ENCODE data around the gene DDX42. TPM values are rescaled to one million over a fixed set of nuclear protein-coding genes. Genes with fewer than 3 reads are reported as not detected.

Gene DDX42
- total RNA-seq, 1 donor from 2014 or later: 93.8 TPM

- TF ChIP-seq CTCF (IDR thresholded peaks at IDR 0.05): no peak
- H3K36me3 ChIP-seq: peaks cover 18% of the 10 kb centered on the region
- H3K27ac ChIP-seq: peak overlapping the region; percentile 98
- H3K9me3 ChIP-seq: no peaks in the 10 kb centered on the region
- ATAC-seq (no peak), DNase-seq (no peak)
- H3K27me3 ChIP-seq: no peaks in the 10 kb centered on the region
- peaks cover 44% of the 10 kb centered on the region for H3K4me1 ChIP-seq
- H3K4me3 ChIP-seq: peak overlapping the region; percentile 87
- intact Hi-C loops (cut with DNase I): no loop called here
These were observed 1.1 kb upstream of the DDX42 start for GRCh38 chr17:63772801-63773271.

- H3K4me3 ChIP-seq: peak within 1 kb of the TSS; percentile 87
- no peak for TF ChIP-seq CTCF (IDR thresholded peaks at IDR 0.05)
- peaks cover 23% of the 10 kb centered on the region for H3K36me3 ChIP-seq
- H3K9me3 ChIP-seq: no peaks in the 10 kb centered on the region
- H3K27ac ChIP-seq: peak within 1 kb of the TSS; percentile 98
- peak; percentile 93 for ATAC-seq
- no peaks in the 10 kb centered on the region for H3K27me3 ChIP-seq
- peaks cover 38% of the 10 kb centered on the region for H3K4me1 ChIP-seq
- intact Hi-C loops (cut with DNase I): no loop called here
- peak; percentile 99 for DNase-seq
These were observed 464 bp upstream of the DDX42 start, which contains the start of gene CCDC47 for GRCh38 chr17:63773272-63774140. CCDC47 (minus strand) TSS chr17:63773597; CDS start chr17:63766175, 7,422 bp downstream.

GRCh38 chr17:63774969-63775265, 947 bp downstream of the DDX42 start:
- H3K4me1 ChIP-seq: peaks cover 35% of the 10 kb centered on the region
- H3K27me3 ChIP-seq: no peaks in the 10 kb centered on the region
- no peak for ATAC-seq
- H3K36me3 ChIP-seq: peaks cover 30% of the 10 kb centered on the region
- peak overlapping the region; percentile 98 for H3K27ac ChIP-seq
- H3K9me3 ChIP-seq: no peaks in the 10 kb centered on the region
- intact Hi-C loops (cut with DNase I): no loop called here
- DNase-seq: no peak
- peak overlapping the region; percentile 87 for H3K4me3 ChIP-seq
- TF ChIP-seq CTCF (IDR thresholded peaks at IDR 0.05): no peak

GRCh38 chr17:63775420-63775819, 1.4 kb downstream of the DDX42 start:
- DNase-seq (no peak), ATAC-seq (no peak)
- Histone ChIP-seq H3K4me3 (peak overlapping the region; percentile 87), H3K9me3 (no peaks in the 10 kb centered on the region), H3K27ac (peak overlapping the region; percentile 98), H3K4me1 (peaks cover 35% of the 10 kb centered on the region), H3K36me3 (peaks cover 30% of the 10 kb centered on the region), H3K27me3 (no peaks in the 10 kb centered on the region)
- no peak for TF ChIP-seq CTCF (IDR thresholded peaks at IDR 0.05)
- intact Hi-C loops (cut with DNase I): no loop called here

- H3K27me3 ChIP-seq: no peaks in the 10 kb centered on the region
- H3K4me1 ChIP-seq: peaks cover 7% of the 10 kb centered on the region
- no peak for TF ChIP-seq CTCF (IDR thresholded peaks at IDR 0.05)
- no peaks in the 10 kb centered on the region for H3K9me3 ChIP-seq
- DNase-seq: no peak
- peak; percentile 17 for ATAC-seq
- H3K4me3 ChIP-seq: no peak overlapping the region
- H3K36me3 ChIP-seq: peaks cover 47% of the 10 kb centered on the region
- intact Hi-C loops (cut with DNase I): no loop called here
- no peak overlapping the region for H3K27ac ChIP-seq
These were observed 6.5 kb downstream of the DDX42 start for GRCh38 chr17:63780507-63780906.

Data from upper lobe of right lung (tissue), 1 donor.